GM10847 (cell line): ENCODE measurements around the gene FAP.

ENCODE experiments used
- POLR2A ChIP-seq: IDR thresholded peaks from 2 replicates; pipeline ENCODE4 v1.6.1; 2011; ENCODE audit not compliant: insufficient read length; ENCODE audit errors: extremely low read depth

The FAP gene

GRCh38 chr2:162215162-162215561, 28.1 kb downstream of the FAP start:
- TF ChIP-seq POLR2A = no peak

DNA sequence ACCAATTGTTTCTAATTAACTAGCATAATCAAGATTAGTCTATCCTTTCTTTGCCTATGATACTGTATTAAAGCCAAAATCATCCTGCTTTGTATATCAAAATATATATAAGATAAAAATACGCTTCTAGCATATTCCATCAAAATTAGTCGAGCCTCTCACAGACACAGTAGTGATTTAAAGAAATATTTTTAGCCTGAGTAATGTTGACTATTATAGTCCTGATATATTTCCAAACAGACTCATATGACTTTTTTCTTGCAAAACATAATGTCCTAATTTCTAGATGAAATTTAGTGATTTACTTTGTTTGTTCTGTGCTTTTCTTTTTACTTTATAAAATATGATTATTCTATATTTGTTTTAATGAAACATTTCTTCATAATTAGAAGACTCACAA, 30.9 kb downstream of the FAP start:
- no peak for TF ChIP-seq POLR2A

DNA sequence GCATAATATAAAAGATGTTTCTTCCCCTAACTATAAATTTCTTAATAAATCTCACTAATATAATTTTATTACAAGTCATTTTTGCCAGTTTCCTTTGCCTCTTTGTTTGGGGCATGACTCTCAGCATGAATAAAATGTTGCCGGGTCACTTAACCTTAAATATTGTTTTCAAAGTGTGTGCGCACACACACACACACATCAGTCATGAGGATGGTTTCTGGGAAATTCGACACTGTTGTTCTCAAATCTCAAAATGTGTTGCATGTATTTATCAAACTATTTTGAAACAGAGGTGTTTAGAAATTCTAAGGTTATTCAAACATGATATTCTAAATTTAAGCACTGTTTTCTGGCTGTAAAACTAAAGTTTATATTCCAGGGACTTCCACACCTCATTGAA, 31.5 kb downstream of the FAP start:
- TF ChIP-seq POLR2A = no peak

DNA sequence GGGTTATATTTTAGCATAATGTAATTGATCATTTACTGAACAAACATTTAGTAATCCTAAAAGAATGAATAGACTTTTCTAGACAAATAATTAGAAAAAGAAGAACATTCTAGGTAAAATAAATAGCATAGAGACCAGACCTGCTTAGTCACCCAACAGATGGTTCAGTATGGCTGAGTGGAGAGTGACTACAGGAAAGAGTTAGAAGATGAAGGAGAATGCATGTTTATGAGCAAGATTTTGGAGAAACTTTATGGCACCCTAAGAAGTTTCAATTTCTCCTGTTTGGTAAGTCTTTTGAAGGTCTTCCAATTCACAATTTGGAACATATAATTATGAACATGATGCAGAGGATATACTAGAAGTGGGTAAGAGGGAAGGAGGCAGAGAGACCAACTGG, 32.9 kb downstream of the FAP start:
- TF ChIP-seq POLR2A = no peak

GRCh38 chr2:162202203-162202602, 41.0 kb downstream of the FAP start:
- TF ChIP-seq POLR2A = no peak

DNA sequence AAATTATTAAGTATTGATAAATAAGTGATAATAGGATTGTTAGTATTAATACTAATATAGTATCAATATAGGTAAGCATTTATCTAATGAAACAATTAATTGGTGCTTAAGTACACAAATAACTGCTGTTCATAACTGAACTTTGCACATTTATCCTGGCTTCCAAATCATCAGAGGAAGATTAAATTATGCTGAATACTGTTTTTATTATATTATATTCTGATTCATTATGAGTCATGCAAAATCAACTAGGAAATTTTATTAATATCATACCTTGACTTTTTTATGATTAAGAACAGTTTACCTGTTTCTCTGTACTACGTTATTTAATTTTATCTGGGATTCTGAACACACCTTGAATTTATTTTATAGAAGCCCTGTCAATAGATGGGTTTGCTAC, 42.6 kb downstream of the FAP start:
- no peak for TF ChIP-seq POLR2A

GRCh38 chr2:162199913-162200312, 43.3 kb downstream of the FAP start:
- TF ChIP-seq POLR2A = no peak

- TF ChIP-seq POLR2A = no peak
Measured at GRCh38 chr2:162198239-162198638, 45.0 kb downstream of the FAP start.

- no peak for TF ChIP-seq POLR2A
Measured at GRCh38 chr2:162197069-162197825, 46.0 kb downstream of the FAP start.

DNA sequence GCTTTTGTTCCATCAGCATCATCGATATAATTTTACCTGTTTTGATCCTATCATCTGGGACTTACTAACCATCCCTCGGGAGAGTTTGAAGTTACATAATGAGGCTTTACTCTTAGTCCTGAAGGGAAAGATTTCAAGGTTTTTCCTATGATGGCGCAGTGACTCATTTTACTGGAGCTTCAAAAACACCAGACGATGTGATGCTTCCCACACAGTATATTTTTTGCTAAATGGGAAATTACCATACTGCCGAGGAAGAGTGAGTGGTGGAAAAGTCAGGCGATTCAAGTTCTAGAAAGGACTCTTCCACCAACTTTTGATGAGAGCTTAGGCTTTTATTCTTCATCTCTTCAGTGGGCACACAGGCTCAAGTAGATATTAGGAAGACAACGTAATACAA, 46.6 kb downstream of the FAP start:
- no peak for TF ChIP-seq POLR2A

DNA sequence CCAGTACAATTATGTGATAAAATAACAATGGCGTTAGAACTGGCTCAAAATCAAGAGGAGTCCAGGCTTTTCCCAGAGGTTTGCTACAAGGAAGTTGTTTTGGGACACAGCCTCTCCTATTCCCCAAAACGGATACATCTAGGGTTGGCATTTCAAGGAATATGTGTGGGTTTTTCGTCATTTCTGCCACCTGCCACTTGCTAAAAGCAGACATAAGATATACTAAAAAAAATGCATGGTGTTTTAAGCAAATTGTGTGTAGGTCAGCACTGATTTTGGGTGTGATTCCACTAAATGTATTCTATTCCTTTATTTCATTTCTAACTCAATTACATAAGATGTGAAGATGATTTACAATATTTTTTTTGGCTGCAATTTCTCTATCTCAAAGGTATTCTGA, 54.8 kb downstream of the FAP start:
- TF ChIP-seq POLR2A = no peak

DNA sequence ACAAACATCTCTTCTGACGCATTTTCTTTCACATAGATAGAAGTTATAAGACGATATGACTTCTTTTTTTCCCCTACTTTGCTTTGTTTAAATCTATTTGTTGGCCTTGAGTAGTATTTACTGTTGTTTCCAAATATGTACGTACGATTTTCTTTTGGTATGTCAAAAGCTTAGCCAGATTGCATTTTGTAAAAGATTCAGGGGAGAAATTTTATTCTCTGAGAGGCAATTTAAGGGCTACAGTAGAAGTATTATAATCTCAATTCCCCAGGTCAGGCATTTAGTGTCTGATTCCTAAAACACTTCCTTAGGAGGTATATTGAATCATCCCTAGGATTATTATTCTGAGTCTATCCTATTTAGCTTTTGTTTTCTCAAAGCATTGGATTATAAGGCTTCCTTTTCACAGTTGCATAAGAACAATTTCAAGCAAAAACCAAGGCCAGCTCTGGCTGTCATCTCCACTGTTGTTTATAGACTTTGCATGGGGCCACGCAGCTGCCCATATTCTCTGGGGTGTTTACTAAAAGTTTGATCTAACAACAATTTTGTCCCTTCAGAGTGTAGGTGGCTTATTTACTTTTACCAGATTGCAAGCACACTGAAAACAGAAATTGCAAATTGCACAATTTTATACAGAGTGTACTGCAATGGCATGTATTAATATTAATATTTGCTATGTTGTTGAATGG, 57.6 kb downstream of the FAP start:
- no peak for TF ChIP-seq POLR2A

GRCh38 chr2:162184821-162185450, 58.3 kb downstream of the FAP start:
- no peak for TF ChIP-seq POLR2A

DNA sequence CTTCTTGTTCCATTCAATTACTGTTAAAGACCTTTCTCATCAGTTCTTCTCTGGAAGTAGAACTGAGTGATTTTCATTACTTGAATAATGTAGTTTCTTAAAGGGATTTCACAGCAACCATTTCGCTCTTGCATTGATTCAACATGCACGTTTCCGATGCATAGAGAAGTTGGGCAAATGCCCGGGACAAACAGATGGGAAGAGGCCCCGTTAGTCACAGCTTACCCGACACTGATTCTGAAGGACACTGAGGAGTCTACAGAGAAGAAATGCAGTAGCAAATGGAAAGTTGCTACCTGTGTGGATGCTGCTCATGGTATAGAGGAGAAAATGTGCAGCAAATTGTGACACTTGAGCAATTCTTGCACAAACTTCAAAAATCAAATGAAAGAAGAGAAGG, 58.9 kb downstream of the FAP start:
- no peak for TF ChIP-seq POLR2A

DNA sequence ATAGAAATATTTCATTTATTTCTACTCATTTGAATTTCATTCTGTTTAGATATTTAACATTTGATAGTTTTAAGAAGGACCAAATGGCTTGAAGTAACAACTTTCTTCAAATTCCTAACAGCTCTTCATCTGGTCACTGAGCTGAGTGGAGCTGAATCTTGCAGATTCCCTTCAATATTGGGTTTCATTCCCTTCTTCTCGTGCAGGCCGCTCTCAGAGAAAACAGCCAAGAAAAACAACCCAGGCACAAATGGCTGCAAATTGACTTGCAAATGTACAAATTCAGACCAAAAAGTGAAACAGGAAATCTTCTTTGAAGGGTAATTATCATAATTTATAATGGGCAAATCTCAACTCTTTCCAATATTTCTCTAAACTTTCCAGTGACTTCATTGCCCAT, 60.9 kb downstream of the FAP start:
- TF ChIP-seq POLR2A = no peak

DNA sequence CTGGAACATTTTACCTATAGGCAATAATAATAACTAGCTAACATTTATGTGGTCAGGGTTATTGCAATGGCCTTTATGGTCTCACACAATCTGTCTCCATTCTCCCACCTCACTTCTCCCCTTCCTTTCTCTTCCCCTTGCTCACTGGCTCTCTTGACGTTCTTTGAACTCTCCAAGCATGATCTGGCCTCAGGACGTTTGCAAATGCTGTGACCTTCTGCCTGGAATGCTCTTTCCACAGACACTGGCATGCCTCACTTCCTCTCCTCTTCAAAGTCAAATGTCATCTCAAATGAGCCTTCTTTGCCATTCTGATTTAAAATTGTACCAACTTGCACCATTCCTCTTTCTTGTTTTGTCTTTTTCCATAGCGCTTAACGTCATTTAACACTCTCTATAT, 65.9 kb downstream of the FAP start:
- TF ChIP-seq POLR2A = no peak
